DOHH2 (cell line): ENCODE results near the gene GOLGA5.

Experiments
- H3F3A ChIP-seq: fragments of 200-600 bp; sonication (generic), shearing (Covaris generic); 2 replicates; pipeline ENCODE4 v1.6.0; 2016; ENCODE audit warnings: antibody characterized with exemption, mild to moderate bottlenecking; ENCODE audit not compliant: control insufficient read depth, insufficient read depth
- H3K27ac ChIP-seq: fragments of 200-600 bp; sonication (generic); 2 replicates; pipeline ENCODE4 v1.5.1; 2014; ENCODE audit warnings: low read depth, mild to moderate bottlenecking, low read length, moderate library complexity
- H3K27me3 ChIP-seq: fragments of 200-600 bp; sonication (generic); 2 replicates; pipeline ENCODE4 v1.6.1; 2014; ENCODE audit warnings: mild to moderate bottlenecking, low read length, mixed read lengths; ENCODE audit not compliant: control insufficient read depth
- H3K36me3 ChIP-seq: fragments of 200-600 bp; sonication (generic); 2 replicates; pipeline ENCODE4 v1.6.1; 2014; ENCODE audit warnings: mild to moderate bottlenecking, low read length, moderate library complexity, mixed read lengths; ENCODE audit not compliant: control insufficient read depth
- H3K4me1 ChIP-seq: fragments of 200-600 bp; sonication (generic); 2 replicates; pipeline ENCODE4 v1.6.1; 2014; ENCODE audit warnings: mild to moderate bottlenecking, low read length, mixed read lengths; ENCODE audit not compliant: control insufficient read depth
- H3K4me2 ChIP-seq: fragments of 200-600 bp; sonication (generic); 2 replicates; pipeline ENCODE4 v1.6.0; 2014; ENCODE audit warnings: mild to moderate bottlenecking, low read length, moderate library complexity
- H3K4me3 ChIP-seq: fragments of 200-600 bp; sonication (generic); 2 replicates; pipeline ENCODE4 v1.5.1; 2014; ENCODE audit warnings: mild to moderate bottlenecking, low read length, mixed read lengths
- H3K79me2 ChIP-seq: fragments of 200-600 bp; sonication (generic); 2 replicates; pipeline ENCODE4 v1.6.1; 2014; ENCODE audit warnings: mild to moderate bottlenecking, low read length, mixed read lengths; ENCODE audit not compliant: control insufficient read depth
- H3K9me2 ChIP-seq: fragments of 200-600 bp; sonication (generic); replicated peaks from 2 replicates; pipeline ENCODE4 v1.6.1; 2014; ENCODE audit warnings: mild to moderate bottlenecking, low read length, mixed read lengths; ENCODE audit not compliant: control insufficient read depth
- H3K9me3 ChIP-seq: fragments of 200-600 bp; sonication (generic); 2 replicates; pipeline ENCODE4 v1.6.1; 2014; ENCODE audit warnings: antibody characterized with exemption, low read length, mixed read lengths; ENCODE audit not compliant: control insufficient read depth, insufficient read depth
- H4K20me1 ChIP-seq: fragments of 200-600 bp; sonication (generic); 2 replicates; pipeline ENCODE4 v1.6.0; 2014; ENCODE audit warnings: low read depth, mild to moderate bottlenecking, antibody characterized with exemption, low read length, moderate library complexity; ENCODE audit not compliant: control insufficient read depth, insufficient read depth
- CTCF ChIP-seq: fragments of 200-600 bp; sonication (generic); IDR thresholded peaks from one replicate; pipeline ENCODE4 v1.5.1; 2014; ENCODE audit warnings: antibody characterized with exemption, mild to moderate bottlenecking, low read depth, low read length; ENCODE audit not compliant: poor library complexity, severe bottlenecking
- EZH2phosphoT487 ChIP-seq: fragments of 200-600 bp; sonication (generic); IDR thresholded peaks from 2 replicates; pipeline ENCODE4 v1.6.1; 2017; ENCODE audit warnings: borderline replicate concordance, mild to moderate bottlenecking, antibody characterized with exemption, low read length, moderate library complexity, mixed read lengths

The GOLGA5 gene

DNA sequence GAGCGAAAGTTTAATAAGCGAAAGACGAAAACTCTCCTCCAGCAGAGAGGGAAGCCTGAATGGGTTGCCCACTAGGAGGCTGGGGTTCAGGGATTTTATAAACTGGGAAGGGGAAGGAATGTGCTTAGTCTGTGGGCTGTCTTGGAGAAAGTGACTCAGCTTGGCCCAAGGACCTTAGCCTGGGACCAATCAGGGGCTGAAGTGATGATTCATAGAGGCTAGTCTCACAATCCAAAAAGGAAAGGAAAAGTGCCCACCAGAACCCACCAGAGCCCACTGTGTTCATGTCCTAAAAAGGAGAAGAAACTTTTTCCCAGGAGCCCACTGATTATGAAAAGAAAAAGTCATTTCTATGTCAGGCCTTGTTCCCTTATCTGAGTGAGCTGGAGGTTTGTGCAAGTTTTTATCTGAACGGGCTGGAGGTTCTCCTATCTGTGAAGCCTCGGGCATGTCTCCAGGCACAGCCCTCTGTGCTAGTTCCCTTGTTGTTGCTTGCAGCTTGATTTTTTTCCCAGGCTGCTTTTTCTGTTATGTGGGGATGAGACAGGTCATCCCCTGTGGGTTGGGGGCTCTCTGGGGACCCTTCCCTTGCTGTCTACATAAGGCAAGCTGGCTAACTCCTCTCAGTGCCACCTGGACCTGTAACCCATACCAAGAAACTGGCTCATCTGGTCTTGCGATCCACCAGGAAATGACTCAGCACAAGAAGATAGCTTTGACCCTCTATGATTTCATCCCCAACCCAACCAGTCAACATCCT is 8.3 kb upstream of the GOLGA5 start:
- peaks cover 10% of the 10 kb centered on the region for H3K4me1 ChIP-seq
- H3K36me3 ChIP-seq = no peaks in the 10 kb centered on the region
- no peaks in the 10 kb centered on the region for H3K9me2 ChIP-seq
- H3K27ac ChIP-seq = no peak overlapping the region
- no peaks in the 10 kb centered on the region for H4K20me1 ChIP-seq
- H3K4me3 ChIP-seq = no peak overlapping the region
- H3K4me2 ChIP-seq = no peak overlapping the region
- H3F3A ChIP-seq = no peaks in the 10 kb centered on the region
- H3K79me2 ChIP-seq = no peaks in the 10 kb centered on the region
- no peaks in the 10 kb centered on the region for H3K27me3 ChIP-seq
- peaks cover 15% of the 10 kb centered on the region; the same call in 1 of the 2 replicates for H3K9me3 ChIP-seq
- TF ChIP-seq CTCF (no peak), EZH2phosphoT487 (no peak)

DNA sequence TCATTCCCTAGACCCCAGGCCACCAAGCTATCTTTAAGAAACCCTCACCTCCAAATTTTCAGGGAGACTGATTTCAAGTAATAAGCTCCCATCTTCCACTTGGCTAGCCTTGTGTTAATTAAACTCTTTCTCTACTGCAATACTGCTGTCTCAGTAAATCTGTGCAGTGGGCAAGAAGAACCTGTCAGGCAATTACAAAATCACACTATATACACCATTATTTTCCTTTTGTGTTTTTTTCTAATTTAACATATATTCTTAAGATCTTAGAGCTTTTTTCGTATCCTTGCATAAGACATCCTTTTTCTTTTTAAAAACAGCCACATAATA is 7.7 kb upstream of the GOLGA5 start:
- Histone ChIP-seq H4K20me1 (no peaks in the 10 kb centered on the region), H3K27me3 (no peaks in the 10 kb centered on the region), H3F3A (no peaks in the 10 kb centered on the region), H3K9me3 (peaks cover 18% of the 10 kb centered on the region; the same call in 1 of the 2 replicates), H3K36me3 (no peaks in the 10 kb centered on the region), H3K4me1 (peaks cover 10% of the 10 kb centered on the region), H3K4me2 (no peak overlapping the region), H3K4me3 (no peak overlapping the region), H3K79me2 (no peaks in the 10 kb centered on the region), H3K27ac (no peak overlapping the region), H3K9me2 (no peaks in the 10 kb centered on the region)
- TF ChIP-seq CTCF (no peak), EZH2phosphoT487 (no peak)

GRCh38 chr14:92787554-92787953 is 6.6 kb upstream of the GOLGA5 start:
- Histone ChIP-seq H3K36me3 (no peaks in the 10 kb centered on the region), H3K79me2 (no peaks in the 10 kb centered on the region), H3F3A (no peaks in the 10 kb centered on the region), H3K4me1 (peaks cover 10% of the 10 kb centered on the region), H4K20me1 (no peaks in the 10 kb centered on the region), H3K27ac (no peak overlapping the region), H3K27me3 (no peaks in the 10 kb centered on the region), H3K9me3 (peaks cover 18% of the 10 kb centered on the region; the same call in 1 of the 2 replicates), H3K9me2 (no peaks in the 10 kb centered on the region), H3K4me3 (no peak overlapping the region), H3K4me2 (no peak overlapping the region)
- TF ChIP-seq EZH2phosphoT487 (no peak), CTCF (no peak)
